Colonic mucosa (tissue), 4 donors: ENCODE data around the gene VWA1. TPM values are rescaled to one million over a fixed set of nuclear protein-coding genes. Genes with fewer than 3 reads are reported as not detected.

ENCODE experiments used
- DNase-seq: peaks from one replicate; pipeline ENCODE4 v3.0.0-alpha.2; 2020
- H3K27ac ChIP-seq: fragments of 200-600 bp; one replicate; pipeline ENCODE4 v1.8.0; 2021
- H3K27me3 ChIP-seq: fragments of 200-600 bp; one replicate; pipeline ENCODE4 v1.8.0; 2021
- H3K36me3 ChIP-seq: fragments of 200-600 bp; one replicate; pipeline ENCODE4 v1.8.0; 2021
- H3K4me1 ChIP-seq: fragments of 200-600 bp; one replicate; pipeline ENCODE4 v1.8.0; 2021; ENCODE audit warnings: mild to moderate bottlenecking
- H3K4me3 ChIP-seq: fragments of 200-600 bp; one replicate; pipeline ENCODE4 v1.8.0; 2021
- H3K9ac ChIP-seq, 2 donors: one replicate each; pipeline ENCODE4 v1.7.0; 2013; ENCODE audit warnings: control low read depth in 2 of 2, low read depth in 2 of 2, low read length in 2 of 2
- H3K9me3 ChIP-seq: fragments of 200-600 bp; one replicate; pipeline ENCODE4 v1.8.0; 2021
- CTCF ChIP-seq: fragments of 200-600 bp; IDR thresholded peaks from one replicate; pipeline ENCODE4 v1.8.0; 2022; ENCODE audit warnings: antibody characterized with exemption, mild to moderate bottlenecking
- intact Hi-C: fragments of 100-400 bp; cut with DNase I; formaldehyde crosslinking; loops from one replicate; pipeline ENCODE4 v1.14.1; 2022
- total RNA-seq, 2 donors: library from RNA; stranded (reverse); fragmentation: NEBNext Ultra II Directional in 1 of 2; extraction: Animal tissue kit (Norgen Biotek cat#: 25700) in 1 of 2; gene quantifications; one replicate each; pipeline ENCODE4 v1.2.1, GENCODE V29; 2021
- donor health status: healthy.
- donor health status: DM: no; HTN: no; CAD: no.
- donor health status: DM: no; HTN: no; CAD: no.

VWA1 gene
- total RNA-seq, 2 donors from 2014 or later, result 43.5 to 74.0 TPM

- no peaks in the 10 kb centered on the region for H3K36me3 ChIP-seq
These were observed 10.8 kb upstream of the VWA1 start for GRCh38 chr1:1424707-1425106.

GRCh38 chr1:1425426-1425752 lies 10.1 kb upstream of the VWA1 start:
- Histone ChIP-seq H3K4me1 (no peaks in the 10 kb centered on the region), H3K27ac (no peak overlapping the region), H3K9me3 (no peaks in the 10 kb centered on the region), H3K27me3 (peaks cover 7% of the 10 kb centered on the region), H3K36me3 (no peaks in the 10 kb centered on the region), H3K9ac (no peak overlapping the region), H3K4me3 (no peak overlapping the region)
- no peak for TF ChIP-seq CTCF
- intact Hi-C loops, result no loop called here
- no peak for DNase-seq

More at GRCh38 chr1:1424707-1425106, 10.8 kb upstream of the VWA1 start:
- Histone ChIP-seq H3K9ac (no peak overlapping the region), H3K27ac (no peak overlapping the region), H3K9me3 (no peaks in the 10 kb centered on the region), H3K4me3 (no peak overlapping the region), H3K27me3 (peaks cover 7% of the 10 kb centered on the region), H3K4me1 (no peaks in the 10 kb centered on the region)
- TF ChIP-seq CTCF, result no peak
- intact Hi-C loops, result no loop called here
- DNase-seq, result no peak

GRCh38 chr1:1425753-1426495 lies 9.6 kb upstream of the VWA1 start:
- Histone ChIP-seq H3K4me3 (no peak overlapping the region), H3K27ac (no peak overlapping the region), H3K9ac (no peak overlapping the region), H3K9me3 (no peaks in the 10 kb centered on the region), H3K4me1 (no peaks in the 10 kb centered on the region), H3K27me3 (peaks cover 7% of the 10 kb centered on the region), H3K36me3 (no peaks in the 10 kb centered on the region)
- intact Hi-C loops, result no loop called here
- no peak for DNase-seq
- TF ChIP-seq CTCF, result no peak

- H3K4me3 ChIP-seq, result no peak overlapping the region
- no peaks in the 10 kb centered on the region for H3K36me3 ChIP-seq
- H3K9me3 ChIP-seq, result no peaks in the 10 kb centered on the region
- no peaks in the 10 kb centered on the region for H3K4me1 ChIP-seq
- DNase-seq, result no peak
- peaks cover 7% of the 10 kb centered on the region for H3K27me3 ChIP-seq
- intact Hi-C loops, result no loop called here
- H3K27ac ChIP-seq, result no peak overlapping the region
- H3K9ac ChIP-seq, result no peak overlapping the region
- TF ChIP-seq CTCF, result no peak
These were observed 8.9 kb upstream of the VWA1 start for GRCh38 chr1:1426496-1427105.

- no peak for TF ChIP-seq CTCF
- intact Hi-C loops, result no loop called here
- DNase-seq, result no peak
- H3K4me3 ChIP-seq, result peak overlapping the region; percentile 11
- H3K4me1 ChIP-seq, result peaks cover 3% of the 10 kb centered on the region
- H3K36me3 ChIP-seq, result no peaks in the 10 kb centered on the region
- peaks cover 7% of the 10 kb centered on the region for H3K27me3 ChIP-seq
- no peaks in the 10 kb centered on the region for H3K9me3 ChIP-seq
- no peak overlapping the region for H3K27ac ChIP-seq
- no peak overlapping the region for H3K9ac ChIP-seq
These were observed 8.2 kb upstream of the VWA1 start for GRCh38 chr1:1427106-1427819.
